ENCODE data around the gene PPEF1.
A peak's percentile ranks its signal among the peaks of the same experiment; 100 is the strongest.
"Not testable (repeated sequence)": the region's sequence is repeated elsewhere in the genome, so short reads cannot be mapped to it uniquely, and the experiment has no call there.

Gene PPEF1

DNA sequence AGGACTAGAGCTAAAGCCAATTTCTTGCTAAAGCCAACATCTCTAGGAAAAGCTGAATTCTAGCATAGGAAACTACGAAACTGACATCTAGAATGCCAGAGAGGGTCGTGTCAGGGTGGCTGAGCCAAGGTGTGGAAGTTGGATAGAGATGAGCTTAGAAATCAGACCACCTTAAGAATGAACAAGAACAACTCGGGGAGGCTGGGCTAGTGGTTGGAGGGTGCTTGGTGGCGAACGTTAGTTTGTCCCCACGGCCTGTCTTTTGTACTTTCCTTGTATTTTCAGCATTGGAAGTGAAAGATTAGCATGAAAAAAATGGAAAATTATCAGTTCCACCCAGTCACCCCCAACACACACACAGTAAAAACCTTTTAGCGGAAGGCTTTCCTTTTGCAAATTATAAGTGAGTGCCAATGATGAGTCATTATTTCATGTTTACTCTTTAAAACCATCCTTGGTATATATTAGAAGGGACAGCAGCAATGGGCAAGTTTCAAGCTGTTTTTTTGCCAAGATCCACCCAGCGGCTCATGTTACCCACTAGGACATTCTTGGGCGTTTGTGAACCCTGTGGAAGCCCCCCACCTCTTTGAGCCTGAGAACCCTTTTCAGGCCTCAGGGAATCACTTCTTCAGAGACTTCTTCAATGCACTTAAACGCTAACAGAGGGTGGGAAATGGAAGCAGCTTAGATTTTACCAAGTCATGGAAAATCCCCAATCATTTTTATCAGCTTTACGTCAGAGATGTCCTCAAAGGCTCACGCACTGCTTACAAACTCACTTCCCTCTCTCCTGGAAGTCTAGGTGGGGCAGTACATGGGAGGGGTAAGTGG, 4.9 kb upstream of the PPEF1 start:
- no peak for DNase-seq

DNA sequence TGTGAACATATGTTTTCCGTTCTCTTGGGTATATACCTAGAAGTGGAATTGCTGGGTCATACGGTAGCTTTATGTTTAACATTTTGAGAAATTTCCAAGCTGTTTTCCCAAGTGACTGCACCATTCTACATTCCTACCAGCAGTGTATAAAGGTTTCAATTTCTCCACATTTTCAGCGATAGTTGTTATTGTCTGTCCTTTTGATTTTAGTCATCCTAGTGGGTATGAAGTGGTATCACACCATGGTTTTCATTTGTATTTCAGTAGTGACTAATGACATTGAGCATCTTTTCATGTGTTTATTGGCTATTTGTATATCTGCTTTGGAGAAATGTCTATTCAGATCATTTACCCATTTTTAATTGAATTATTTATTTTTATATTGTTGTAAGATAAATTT, 2.4 kb downstream of the PPEF1 start:
- DNase-seq: no peak

DNA sequence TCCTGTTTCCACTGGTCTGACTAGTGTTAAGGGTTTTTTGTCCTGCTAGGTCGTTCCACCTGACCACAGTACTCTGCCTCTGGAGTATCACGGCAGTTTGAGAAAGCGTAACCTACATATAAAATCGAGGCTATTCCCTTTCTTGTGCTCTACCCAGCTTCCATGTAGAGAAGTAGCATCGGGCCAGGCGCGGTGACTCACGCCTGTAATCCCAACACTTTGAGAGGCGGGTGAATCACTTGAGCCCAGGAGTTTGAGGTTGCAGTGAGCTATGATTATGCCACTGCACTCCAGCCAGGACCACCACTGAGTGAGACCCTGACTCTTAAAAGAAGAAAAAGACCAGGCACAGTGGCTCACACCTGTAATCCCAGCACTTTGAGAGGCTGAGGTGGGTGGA, 7.5 kb downstream of the PPEF1 start:
- DNase-seq: no peak

DNA sequence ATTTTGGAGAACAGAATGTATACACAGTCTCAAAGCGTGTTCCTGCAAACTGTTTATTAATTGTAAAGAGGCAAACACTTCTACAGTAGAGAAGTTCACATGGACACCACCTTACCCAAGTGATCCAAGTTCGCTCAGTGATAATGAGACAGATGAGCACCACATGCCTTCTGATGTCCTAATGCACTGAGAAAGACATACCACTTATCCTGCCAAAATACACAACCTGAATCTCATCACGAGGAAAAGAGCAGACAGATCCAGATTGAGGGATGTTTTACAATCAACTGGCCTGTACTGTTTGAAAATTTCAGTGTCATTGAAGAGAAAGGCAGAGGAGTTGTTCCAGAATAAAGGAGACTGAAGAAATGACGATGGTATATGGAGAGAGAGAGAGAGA, 12.4 kb downstream of the PPEF1 start:
- no peak for DNase-seq

DNA sequence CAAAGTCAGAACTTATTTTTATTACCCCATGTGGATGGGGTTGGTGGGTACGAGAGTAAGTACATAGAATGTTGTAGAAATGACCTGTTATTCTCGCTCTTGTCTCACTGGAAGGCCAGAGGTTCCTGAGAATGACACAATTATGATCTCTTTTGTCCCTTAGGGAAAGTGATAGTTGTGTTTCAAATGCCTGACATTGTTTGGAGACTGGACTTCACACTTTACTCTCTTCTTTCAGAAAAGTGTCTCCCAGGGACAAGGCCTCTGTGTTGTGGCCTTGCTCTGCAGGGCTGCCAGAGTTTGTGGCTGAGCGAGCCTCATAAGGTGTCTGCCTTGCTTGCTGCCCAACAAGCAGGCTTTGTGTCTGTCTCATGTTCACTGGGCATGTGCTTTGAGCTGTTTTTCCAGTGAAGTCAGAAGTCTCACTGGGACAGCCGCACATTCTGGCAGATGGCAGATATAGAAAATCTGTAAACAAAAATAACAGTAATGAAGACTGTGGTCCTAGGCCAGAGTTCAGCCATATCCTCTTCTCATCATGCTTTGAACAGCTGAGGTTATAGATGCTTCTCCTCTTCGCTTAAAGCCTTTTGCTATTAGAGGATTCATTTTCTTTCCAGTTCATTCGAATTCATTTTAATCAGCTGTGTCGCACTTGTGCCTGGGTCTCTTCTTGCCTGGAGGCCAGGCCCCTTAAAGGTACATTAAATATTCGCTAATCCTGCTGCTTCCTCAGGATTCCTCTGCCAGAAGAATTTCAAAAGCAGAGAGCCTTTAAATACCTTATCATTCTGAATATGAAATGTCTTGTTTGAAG, 14.4 kb downstream of the PPEF1 start:
- no peak for DNase-seq

DNA sequence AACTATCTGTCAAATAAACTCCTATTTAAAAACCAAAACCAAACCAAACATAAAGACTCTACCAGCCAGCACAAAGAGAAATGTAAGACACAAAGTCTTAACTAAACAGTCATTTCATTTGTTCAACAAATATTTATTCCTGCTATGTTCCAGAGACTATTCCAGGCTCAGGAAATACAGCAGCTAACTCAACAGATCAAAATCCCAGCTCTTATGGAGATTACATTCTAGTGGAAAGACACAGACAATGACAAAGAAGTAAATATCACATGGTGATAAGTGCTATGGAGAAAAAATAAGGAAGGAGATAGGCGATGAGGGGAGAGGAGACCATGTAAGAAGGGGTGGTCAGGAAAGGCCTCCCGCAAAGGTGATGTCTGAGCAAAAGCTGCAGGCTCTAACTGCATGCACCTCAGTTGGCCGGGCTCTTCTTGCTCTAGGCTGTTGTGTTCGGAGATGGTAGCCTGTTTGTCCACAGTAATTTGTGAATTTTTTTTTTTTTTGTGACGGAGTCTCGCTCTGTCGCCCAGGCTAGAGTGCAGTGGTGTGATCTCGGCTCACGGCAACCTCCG, 15.1 kb downstream of the PPEF1 start:
- DNase-seq: no peak

DNA sequence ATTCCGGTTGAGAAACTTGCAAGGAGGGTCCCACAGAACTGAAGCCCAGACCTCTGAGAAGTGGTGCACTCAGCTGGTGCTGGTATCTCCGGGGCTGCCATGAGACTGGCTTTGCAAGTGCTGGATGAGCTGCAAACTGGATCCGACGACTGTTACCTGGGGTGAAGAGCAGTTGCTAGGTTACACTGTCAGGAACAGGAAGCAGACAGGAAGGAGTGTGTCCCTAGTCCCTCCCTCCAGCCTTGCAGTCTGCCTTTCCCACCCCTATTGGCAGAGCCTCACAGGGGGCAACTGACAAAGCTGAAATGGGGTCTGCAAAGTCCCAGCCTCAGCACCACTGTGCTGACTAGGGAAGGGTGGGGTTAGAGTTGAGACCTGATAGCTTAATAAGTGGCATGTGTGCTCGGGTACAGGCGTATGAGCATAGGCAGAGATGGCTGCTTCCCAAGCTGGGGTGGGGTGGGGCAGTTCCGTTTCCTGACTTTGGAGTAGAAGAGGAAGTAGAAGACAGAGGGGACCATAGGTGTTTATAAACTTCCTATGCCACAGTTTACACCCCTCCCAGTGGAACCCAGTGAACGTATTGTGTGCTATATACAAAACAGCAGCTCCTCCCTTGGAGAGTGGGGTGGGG, 18.0 kb downstream of the PPEF1 start:
- DNase-seq: no peak

DNA sequence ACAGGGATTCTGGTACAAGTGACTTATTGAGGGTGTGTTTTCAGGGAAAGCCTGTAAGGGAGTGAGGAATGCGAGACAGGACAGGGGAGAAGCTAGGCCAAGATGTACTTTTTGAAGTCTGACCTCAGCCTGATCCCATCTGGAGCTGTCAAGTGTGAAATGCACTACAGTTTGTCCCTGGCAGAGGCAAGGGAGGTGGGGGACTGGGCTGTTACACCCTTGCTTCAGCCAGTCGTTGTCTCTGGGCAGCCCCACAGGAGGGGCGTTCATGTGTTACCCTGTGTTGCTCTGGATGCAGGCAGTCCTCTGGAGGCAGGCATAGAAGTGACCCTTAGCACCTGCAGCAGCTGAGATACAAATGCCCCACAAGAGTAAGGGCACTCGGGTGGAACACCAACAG, 25.8 kb downstream of the PPEF1 start:
- no peak for DNase-seq

DNA sequence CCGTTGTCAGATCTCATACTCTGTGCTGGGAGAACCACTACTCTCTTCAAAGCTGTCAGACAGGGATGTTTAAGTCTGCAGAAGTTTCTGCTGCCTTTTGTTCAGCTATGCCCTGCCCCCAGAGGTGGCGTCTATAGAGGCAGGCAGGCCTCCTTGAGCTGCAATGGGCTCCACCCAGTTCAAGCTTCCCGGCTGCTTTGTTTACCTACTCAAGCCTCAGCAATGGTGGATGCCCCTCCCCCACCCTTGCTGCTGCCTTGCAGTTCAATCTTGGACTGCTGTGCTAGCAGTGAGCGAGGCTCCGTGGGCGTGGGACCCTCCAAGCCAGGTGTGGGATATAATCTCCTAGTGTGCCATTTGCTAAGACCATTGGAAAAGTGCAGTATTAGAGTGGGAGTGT, 32.2 kb downstream of the PPEF1 start:
- DNase-seq: not testable (repeated sequence)

DNA sequence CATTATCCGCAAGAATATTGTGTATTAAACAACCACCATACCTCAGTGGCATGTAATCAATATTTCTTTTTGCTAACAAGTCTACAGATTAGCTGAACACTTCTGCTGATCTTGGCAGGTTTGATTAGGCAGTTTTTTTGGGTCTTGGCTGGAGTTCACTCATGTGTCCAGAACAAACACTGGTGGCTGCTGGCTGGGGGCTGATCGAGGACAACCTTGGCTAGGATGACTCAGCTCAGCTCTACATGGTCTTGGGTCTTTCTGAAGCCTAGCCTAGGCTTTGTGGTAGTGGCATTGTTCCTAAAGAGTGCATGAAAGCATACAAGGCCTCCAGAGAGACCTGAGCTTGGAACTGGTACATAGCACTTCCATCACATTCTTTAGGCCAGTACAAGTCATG, 41.1 kb downstream of the PPEF1 start:
- no peak for DNase-seq

DNA sequence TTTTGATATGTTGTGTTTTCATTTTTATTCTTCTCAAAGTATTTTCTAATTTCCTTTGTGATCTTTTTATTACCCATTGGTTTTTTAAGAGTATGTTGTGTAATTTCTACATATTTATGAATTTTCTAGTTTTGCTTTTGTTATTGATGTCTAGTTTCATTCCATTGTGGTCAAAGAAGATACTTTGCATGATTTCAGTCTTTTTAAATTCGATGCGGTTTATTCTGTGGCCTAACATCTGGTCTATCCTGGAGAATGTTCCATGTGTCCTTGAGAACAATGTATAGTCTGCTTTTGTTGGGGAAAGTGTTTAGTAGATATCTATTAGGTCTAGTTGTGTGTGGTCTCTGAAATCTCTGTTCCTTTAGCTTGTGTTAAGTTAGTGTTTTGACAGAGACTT, 46.2 kb downstream of the PPEF1 start:
- no peak for DNase-seq

DNA sequence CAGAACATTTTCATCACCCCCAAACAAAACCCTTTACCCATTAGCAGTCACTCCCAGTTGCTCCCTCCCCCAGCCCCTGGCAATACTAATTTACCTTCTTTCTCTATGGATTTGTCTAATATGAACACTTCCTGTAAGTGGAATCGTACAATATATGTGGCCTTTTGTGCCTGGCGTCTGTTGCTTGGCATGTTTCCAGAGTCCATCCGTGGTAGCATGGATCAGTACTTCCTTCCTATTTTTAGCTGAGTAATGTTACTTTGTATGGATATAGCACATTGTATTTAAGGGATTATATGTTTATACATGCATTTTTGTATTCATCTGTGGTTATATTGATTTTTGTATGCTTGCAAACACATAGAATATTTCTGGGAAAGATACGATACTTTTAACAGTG, 48.2 kb downstream of the PPEF1 start:
- no peak for DNase-seq

DNA sequence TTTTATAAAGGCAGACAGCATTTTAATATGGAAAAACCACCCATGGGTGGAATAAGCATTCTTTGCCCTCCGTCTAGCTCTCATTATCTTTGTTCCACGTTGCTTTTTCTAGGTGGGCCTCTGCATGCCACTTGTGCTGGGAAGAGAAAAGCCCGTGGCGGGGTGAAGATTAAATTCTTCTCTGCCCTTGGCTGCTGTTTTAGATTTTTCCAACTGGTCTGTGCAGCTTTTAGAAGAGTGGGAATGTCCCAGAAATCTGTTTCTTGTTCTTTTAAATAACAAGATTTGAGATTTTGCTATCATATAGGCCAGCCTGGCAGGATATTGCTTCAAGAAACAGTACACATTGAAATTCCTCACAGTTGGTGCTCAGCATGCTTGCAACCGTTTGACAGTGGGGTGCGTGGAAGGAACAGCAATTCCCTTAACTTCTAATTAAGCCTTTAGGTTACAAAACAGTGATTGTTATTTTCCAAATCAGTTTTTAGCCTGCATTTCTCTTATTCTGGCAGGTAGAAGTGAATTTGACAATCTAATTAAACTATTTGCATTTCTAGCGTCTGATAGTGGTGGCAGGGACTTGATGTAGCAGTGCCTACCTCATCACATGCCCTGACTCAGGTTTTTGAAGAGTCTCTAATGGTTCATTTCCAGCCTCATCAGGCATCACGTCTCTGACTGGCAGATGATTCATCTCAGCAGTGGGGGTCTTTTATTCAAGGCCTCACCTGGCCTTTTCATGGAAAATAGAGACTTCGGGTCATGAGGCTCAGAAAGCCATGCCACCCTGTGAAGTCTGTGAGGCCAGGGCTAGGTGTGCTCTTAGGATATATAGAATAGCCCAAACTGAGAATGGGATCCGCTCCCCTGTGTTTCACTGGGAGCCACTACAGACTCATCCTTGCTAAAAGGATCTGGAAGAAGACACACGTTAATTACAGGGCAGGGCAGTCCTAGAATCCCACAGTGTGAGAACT, 50.8 kb downstream of the PPEF1 start:
- peak; percentile 23 for DNase-seq

DNA sequence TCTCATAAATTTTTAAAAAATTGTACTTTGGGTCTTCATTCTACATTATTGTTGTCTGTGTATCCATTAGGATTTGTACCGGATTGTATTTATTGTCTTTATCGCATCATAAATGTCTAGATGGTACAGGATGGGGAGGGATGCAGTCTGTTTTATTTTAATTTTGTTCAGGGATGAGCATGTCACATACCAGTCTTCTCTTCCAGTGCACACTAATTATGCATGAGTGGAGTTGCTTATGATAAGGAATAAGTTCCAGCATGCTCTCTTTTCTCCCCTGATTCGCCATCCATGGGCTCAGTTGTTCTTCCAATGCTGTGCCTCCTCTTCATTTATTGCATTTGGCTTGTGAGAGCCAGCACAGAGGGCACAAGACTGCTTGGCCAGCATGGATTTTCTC, 54.3 kb downstream of the PPEF1 start:
- no peak for DNase-seq

DNA sequence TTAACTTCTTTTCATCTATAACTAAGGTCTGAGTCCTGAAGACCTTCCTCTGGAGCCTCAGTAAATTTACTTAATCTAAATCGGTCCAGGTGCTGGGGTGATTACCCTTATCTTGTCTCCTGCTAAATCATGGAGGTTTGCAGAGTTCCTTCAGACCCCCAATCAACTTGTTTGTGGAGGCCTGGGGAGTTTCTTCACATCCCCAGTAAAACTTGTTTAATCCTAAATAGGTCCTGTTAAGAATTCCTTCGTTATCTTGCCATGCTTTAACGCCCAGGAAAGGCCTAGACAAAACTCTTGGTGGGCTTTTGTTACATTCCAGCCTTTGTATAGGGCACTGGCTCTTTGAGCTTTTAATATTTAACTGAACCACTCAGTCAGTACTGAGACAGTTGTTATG, 55.7 kb downstream of the PPEF1 start:
- DNase-seq: not testable (repeated sequence)

DNA sequence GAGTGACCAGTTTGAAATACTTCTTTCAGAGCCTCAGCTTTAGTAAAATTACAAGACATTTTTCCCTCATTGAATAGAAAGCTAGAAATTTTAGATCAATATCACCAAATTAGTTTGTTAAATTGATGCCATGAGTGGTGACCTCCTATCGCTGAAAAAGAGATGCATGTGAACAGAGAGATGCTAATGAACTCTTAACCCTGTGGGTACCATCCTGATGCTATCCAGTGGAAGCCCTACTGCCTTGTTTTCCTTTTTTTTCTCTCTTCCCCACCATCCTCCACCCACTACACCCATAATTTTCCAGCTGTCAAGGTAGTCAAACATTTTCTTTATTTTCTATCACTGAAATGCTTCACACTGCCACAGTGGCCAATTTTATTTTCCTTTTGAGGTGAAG, 61.9 kb downstream of the PPEF1 start:
- no peak for DNase-seq

DNA sequence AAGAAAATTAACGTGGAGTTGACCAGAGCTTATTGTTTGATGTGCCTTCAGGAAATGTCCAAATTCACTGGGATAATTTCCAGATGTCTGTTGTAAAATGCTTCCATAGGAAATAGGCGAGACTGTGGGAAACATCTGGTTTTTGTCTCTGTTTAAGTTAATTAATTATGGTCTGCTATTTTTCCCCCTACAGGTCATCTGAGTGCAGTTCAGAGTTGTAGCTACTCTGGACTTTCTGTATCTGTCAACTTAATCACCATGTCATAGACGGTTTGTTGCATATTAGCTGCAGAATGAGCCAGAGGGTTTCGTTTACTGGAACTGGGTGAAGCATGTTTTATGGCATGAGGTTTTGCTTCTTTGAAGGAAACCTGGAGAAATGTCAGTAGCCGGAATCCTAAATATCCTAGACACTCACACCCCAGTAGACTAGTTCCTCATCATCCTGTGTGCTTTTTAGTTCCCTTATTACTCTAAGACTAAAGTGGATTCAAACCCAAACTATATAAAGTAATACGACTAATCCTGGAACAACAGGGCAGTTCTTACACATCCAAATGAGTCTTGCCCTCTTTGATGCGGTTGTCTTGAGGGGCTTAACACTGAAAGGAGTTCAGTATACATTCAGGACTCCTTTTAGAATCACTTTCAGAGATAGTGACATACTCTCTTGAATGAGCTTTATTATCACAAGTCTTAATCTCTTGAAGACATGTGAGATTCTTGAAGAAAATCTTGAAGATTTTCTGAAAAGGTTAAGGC, 62.5 kb downstream of the PPEF1 start:
- no peak for DNase-seq

DNA sequence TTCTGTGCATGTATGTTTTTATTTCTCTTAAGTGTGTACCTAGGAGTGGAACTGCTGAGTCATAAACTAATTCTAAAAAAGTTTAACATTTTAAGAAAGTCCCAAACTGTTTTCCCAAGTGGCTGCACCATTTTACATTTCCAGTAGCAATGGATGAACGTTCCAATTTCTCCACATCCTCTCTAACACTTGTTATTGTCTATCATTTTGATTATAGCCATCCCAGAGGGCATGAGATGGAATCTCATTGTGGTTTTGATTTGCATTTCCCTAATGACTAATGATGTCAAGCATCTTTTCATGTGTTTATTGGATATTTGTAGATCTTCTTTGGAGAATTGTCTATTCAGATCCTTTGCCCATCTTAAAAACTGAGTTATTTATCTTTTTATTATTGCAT, 82.5 kb downstream of the PPEF1 start:
- no peak for DNase-seq

DNA sequence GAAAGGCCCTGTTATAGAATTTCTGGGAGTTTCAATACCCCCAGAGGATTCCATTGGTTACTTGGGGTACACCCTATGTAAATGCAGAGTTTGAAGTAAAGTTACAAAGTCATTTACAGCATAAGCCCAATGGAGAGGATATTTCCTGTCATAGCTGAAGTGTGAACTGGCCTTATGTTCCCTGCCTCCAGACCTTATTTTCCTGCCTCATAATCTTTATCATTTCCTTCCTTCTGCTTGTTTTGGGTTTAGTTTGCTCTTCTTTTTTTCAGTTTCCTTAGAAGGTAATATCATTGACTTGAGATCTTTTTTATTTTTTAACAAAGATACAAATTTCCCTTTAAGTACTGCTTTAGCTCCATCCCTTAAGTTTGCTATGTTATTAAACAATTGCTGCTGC, 85.4 kb downstream of the PPEF1 start:
- DNase-seq: no peak

DNA sequence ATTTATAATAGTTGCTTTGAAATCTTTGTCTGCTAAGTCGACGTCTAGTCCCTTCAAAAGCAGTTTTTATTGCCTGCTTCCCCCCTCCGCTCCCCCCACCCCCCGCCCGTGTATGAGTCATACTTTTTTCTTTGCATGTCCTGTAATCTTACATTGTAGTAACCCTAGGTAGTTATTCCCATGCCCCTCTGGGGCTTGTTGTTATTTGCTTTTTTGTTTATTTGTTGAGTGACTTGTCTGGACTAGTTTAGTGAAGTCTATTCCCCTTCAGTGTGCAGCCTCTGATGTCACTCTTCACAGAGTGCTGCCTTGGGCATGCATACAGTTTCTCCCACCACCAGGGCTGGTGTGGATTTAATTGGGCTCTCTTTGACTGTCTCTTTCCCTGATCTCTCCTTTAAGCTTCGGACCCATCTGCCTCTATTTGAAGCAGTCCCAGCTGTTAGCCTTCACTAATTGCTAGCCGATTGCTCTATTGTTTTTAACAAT, 86.2 kb downstream of the PPEF1 start:
- DNase-seq: peak; percentile 39

DNA sequence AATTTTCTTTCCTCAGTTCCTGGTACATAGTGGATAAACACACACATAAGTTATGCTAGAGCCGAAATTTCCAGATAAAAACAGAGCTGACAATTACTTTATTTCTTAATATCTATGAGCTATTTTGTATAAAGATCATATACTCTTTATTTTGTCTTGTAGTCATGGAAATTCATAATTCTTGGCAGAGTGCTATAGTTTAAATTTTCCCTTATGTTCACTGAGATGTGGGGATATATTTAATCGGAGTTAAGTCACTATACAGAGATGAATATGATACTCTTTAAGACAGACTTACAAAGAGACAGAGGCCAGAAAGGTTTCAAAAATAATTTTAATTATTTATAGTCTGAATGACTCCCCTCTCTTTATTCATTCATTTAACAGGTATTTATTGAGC, 89.7 kb downstream of the PPEF1 start:
- DNase-seq: no peak
